ENCODE measurements around the gene GLP2R. TPM values are rescaled to one million over a fixed set of nuclear protein-coding genes. Genes with fewer than 3 reads are reported as not detected.
"Not testable (repeated sequence)": the region's sequence is repeated elsewhere in the genome, so short reads cannot be mapped to it uniquely, and the experiment has no call there.

The GLP2R gene
- polyA plus RNA-seq, 1 donor, result not detected

GRCh38 chr17:9900044-9900594 is 74.4 kb downstream of the GLP2R start:
- no peak for DNase-seq

- peak; percentile 67 for DNase-seq
Measured at GRCh38 chr17:9900784-9901183, 75.1 kb downstream of the GLP2R start.

- no peak for DNase-seq
Measured at GRCh38 chr17:9902120-9902519, 76.4 kb downstream of the GLP2R start.

- no peak for DNase-seq
Measured at GRCh38 chr17:9904277-9905077, 78.8 kb downstream of the GLP2R start.

- DNase-seq, result no peak
Measured at GRCh38 chr17:9905078-9905415, 79.3 kb downstream of the GLP2R start, which contains the start of gene RCVRN. TSS of gene RCVRN (minus strand) at chr17:9905271. CDS start at chr17:9905180, 91 bp downstream.

- DNase-seq, result no peak
Measured at GRCh38 chr17:9905902-9906301, 80.2 kb downstream of the GLP2R start.

GRCh38 chr17:9906616-9907015 is 80.9 kb downstream of the GLP2R start:
- no peak for DNase-seq

- DNase-seq, result no peak
Measured at GRCh38 chr17:9907131-9907530, 81.4 kb downstream of the GLP2R start.

GRCh38 chr17:9907883-9908648 is 82.3 kb downstream of the GLP2R start:
- DNase-seq, result no peak

- no peak for DNase-seq
Measured at GRCh38 chr17:9908649-9909042, 82.9 kb downstream of the GLP2R start.

- no peak for DNase-seq
Measured at GRCh38 chr17:9911089-9911488, 85.4 kb downstream of the GLP2R start.

GRCh38 chr17:9912121-9913099 is 86.7 kb downstream of the GLP2R start:
- no peak for DNase-seq

GRCh38 chr17:9913476-9913875 is 87.8 kb downstream of the GLP2R start:
- no peak for DNase-seq

GRCh38 chr17:9916108-9916507 is 90.4 kb downstream of the GLP2R start:
- DNase-seq, result no peak

- DNase-seq, result no peak
Measured at GRCh38 chr17:9917131-9917530, 91.4 kb downstream of the GLP2R start.

GRCh38 chr17:9917801-9918200 is 92.1 kb downstream of the GLP2R start:
- DNase-seq, result no peak

GRCh38 chr17:9918352-9918751 is 92.6 kb downstream of the GLP2R start:
- DNase-seq, result no peak

GRCh38 chr17:9918804-9919352 is 93.2 kb downstream of the GLP2R start:
- DNase-seq, result no peak

GRCh38 chr17:9921216-9921615 is 95.5 kb downstream of the GLP2R start:
- not testable (repeated sequence) for DNase-seq

GRCh38 chr17:9922012-9922848 is 96.5 kb downstream of the GLP2R start:
- DNase-seq, result no peak

GRCh38 chr17:9924735-9925191 is 99.0 kb downstream of the GLP2R start:
- DNase-seq, result peak; percentile 61

All from hindlimb muscle (tissue), 1 donor.